ENCODE measurements around the gene TANGO6.

TANGO6 gene

DNA sequence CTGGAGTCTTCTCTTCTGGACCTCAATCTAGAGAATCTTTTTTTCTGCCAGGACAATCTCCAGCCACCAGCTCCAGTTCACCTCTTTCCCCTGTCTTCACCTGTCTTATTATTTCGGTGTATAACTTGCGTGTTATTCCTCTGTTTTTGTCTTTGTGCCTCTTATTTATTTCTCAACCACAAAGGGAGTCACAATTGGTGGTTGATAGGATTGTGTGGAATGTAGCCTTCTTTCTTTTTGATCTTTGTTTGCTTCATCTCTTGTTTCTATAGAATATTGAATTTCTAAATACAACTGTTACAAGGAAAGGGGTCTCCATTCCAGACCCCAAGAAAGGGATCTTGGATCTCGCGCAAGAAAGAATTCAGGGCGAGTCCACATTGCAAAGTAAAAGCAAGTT lies 226.2 kb downstream of the TANGO6 start:
- no peak overlapping the region for H3K4me3 ChIP-seq (ENCODE audit: low read length)
- TF ChIP-seq, protein P1, sequence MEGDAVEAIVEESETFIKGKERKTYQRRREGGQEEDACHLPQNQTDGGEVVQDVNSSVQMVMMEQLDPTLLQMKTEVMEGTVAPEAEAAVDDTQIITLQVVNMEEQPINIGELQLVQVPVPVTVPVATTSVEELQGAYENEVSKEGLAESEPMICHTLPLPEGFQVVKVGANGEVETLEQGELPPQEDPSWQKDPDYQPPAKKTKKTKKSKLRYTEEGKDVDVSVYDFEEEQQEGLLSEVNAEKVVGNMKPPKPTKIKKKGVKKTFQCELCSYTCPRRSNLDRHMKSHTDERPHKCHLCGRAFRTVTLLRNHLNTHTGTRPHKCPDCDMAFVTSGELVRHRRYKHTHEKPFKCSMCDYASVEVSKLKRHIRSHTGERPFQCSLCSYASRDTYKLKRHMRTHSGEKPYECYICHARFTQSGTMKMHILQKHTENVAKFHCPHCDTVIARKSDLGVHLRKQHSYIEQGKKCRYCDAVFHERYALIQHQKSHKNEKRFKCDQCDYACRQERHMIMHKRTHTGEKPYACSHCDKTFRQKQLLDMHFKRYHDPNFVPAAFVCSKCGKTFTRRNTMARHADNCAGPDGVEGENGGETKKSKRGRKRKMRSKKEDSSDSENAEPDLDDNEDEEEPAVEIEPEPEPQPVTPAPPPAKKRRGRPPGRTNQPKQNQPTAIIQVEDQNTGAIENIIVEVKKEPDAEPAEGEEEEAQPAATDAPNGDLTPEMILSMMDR (conservative IDR thresholded peaks at IDR 0.05; ENCODE audit: low read length), result no peak
- no peak for DNase-seq (ENCODE audit: low read depth)

DNA sequence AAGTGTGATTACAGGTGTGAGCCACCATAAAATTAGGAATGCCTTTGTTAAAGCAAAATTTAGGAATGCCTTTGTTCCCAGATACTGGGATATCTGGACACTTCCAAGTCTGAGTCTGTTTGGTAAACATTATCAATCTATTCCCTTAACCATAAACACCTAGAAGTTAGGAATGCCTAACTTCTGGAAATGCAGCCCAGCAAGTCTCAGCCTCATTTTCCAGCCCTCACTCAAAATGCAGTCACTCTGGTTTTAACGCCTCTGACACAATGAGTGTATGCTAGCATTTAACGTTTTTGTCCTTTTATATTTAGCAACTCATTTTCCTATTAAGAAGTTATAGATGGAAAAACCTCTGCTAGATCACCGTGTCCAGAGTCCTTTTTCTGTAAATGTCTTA lies 227.7 kb downstream of the TANGO6 start:
- no peak overlapping the region for H3K4me3 ChIP-seq (ENCODE audit: low read length)
- no peak for DNase-seq (ENCODE audit: low read depth)
- TF ChIP-seq, protein P1 (conservative IDR thresholded peaks at IDR 0.05; ENCODE audit: low read length), result no peak

DNA sequence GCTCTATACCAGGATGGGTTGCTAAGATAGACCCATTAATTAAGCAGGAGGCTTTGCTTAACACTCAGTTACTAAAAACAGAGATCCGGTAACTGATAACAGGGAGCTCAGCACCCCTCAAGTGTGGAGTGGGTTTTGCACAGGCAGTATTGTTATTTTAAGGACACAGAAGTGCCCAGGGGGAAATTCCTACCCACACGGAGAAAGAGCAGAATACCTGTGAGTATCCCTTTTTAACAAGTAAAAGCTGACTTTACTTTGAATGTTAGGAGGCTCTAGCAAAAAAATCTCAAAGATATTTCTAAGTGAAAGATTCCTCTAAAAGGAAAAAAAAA lies 229.3 kb downstream of the TANGO6 start:
- H3K4me3 ChIP-seq (ENCODE audit: low read length), result no peak overlapping the region
- DNase-seq (ENCODE audit: low read depth), result no peak
- TF ChIP-seq, protein P1 (conservative IDR thresholded peaks at IDR 0.05; ENCODE audit: low read length), result no peak

DNA sequence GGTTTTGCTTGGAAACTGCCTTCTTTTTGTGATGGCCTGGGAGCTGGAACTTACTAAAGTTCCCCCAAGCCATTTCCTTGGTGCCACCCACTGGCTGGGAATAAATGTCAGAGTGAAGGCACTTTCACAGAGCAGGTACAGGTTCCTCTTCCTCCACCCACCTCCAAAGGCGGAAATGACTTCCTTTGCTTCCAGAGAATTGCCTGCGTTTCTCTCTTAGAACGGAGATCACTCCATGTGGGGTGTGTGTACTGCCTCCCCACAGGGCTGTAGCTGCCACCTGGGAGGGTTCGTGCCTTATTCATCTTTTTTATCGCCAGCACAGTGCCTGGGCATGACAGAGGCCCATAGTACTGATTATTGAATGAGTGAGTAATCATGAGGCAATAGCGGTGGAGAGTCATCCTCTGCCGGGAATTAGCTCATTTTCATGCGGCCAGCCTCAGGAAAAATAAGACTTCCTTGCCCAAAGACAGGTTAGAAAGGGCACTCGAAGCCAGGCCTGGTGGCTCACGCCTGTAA lies 229.9 kb downstream of the TANGO6 start:
- peak; percentile 68 for DNase-seq (ENCODE audit: low read depth)
- TF ChIP-seq, protein P1 (conservative IDR thresholded peaks at IDR 0.05; ENCODE audit: low read length), result no peak
- H3K4me3 ChIP-seq (ENCODE audit: low read length), result no peak overlapping the region

DNA sequence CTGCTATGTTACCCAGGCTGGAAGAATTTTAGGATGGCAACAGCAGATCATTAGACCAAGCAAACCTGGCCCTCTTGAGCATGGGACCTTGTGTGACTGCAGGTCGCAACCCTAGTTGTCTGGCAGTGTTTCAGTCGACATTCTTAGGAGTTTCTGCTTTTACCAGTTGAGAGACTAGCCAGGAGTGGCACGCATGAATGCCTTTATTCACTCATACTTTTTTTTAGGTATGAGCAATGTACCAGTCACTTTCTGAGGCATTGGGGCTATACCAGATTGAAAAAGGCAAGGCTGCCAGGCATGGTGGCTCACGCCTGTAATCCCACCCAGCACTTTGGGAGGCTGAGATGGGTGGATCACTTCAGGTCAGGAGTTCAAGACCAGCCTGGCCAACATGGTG lies 233.9 kb downstream of the TANGO6 start:
- no peak overlapping the region for H3K4me3 ChIP-seq (ENCODE audit: low read length)
- DNase-seq (ENCODE audit: low read depth), result peak; percentile 32
- TF ChIP-seq, protein P1 (conservative IDR thresholded peaks at IDR 0.05; ENCODE audit: low read length), result no peak

DNA sequence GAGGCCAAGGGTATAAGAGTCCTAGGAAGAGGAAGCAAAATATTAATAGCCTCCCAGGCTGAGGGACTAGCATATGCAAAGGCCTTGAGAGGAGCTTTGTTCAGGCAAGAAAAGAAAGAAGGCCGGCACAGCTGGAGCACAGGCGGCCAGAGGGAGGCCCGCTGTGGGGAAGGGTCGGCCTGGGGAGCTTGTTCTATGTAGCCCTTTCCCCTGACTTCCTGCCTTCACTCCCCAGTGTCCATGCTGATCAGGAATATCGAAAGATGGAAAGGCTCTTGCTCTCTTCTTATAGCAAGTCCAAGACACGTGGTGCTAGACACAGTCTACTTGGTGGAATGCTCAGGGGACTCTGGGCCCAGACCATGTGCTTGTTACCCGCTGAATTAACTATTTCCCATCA lies 234.7 kb downstream of the TANGO6 start:
- TF ChIP-seq, protein P1 (conservative IDR thresholded peaks at IDR 0.05; ENCODE audit: low read length), result no peak
- no peak for DNase-seq (ENCODE audit: low read depth)
- H3K4me3 ChIP-seq (ENCODE audit: low read length), result no peak overlapping the region

DNA sequence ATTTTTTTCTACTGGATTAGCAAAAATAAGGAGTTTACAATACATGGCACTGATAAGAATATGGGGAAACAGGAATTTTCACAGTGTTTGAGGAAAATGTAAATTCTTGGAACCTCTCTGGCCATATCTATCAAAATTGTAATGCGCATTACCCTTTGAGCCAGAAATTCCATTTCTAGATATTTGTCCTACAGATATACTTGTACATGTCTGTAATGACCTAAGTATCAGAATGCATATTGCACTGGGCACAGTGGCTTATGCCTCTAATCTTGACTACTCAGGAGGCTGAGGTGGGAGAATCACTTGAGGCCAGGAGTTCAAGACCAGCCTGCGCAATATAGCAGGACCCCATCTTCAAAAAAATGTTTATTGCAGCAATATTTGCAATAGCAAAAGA lies 236.4 kb downstream of the TANGO6 start:
- no peak for DNase-seq (ENCODE audit: low read depth)
- TF ChIP-seq, protein P1 (conservative IDR thresholded peaks at IDR 0.05; ENCODE audit: low read length), result no peak
- no peak overlapping the region for H3K4me3 ChIP-seq (ENCODE audit: low read length)
